ENCODE results near the gene VSNL1.
A peak's percentile ranks its signal among the peaks of the same experiment; 100 is the strongest.

Gene VSNL1

GRCh38 chr2:17540093-17540812, at the start of gene VSNL1:
VSNL1 (plus strand) TSS chr2:17540696; CDS start chr2:17592075, 51,379 bp downstream.
- Histone ChIP-seq H3K27ac (no peak within 1 kb of the TSS), H3K4me1 (no peaks in the 10 kb centered on the region), H3K27me3 (ENCODE audit: control insufficient read depth, insufficient read depth, low read length) (peaks cover 11% of the 10 kb centered on the region), H3K4me3 (ENCODE audit: low read depth, low read length) (peak within 1 kb of the TSS; percentile 48), H2AFZ (peak within 1 kb of the TSS; percentile 53), H3K9me3 (ENCODE audit: control insufficient read depth, low read length) (no peaks in the 10 kb centered on the region), H3K4me2 (ENCODE audit: low read length) (peak within 1 kb of the TSS; percentile 70), H3K9ac (no peak within 1 kb of the TSS), H3K36me3 (ENCODE audit: control insufficient read depth, insufficient read depth, low read length) (no peaks in the 10 kb centered on the region), H3K79me2 (no peaks in the 10 kb centered on the region)
- no peak for TF ChIP-seq CTCF (IDR thresholded peaks at IDR 0.05)

GRCh38 chr2:17495590-17495989, 44.9 kb upstream of the VSNL1 start:
- H3K36me3 ChIP-seq (ENCODE audit: control insufficient read depth, insufficient read depth, low read length) = no peaks in the 10 kb centered on the region
- H3K9ac ChIP-seq = no peak overlapping the region
- H3K4me3 ChIP-seq (ENCODE audit: low read depth, low read length) = no peak overlapping the region
- H3K4me2 ChIP-seq (ENCODE audit: low read length) = no peak overlapping the region
- H3K79me2 ChIP-seq = no peaks in the 10 kb centered on the region
- H2AFZ ChIP-seq = no peak overlapping the region
- no peaks in the 10 kb centered on the region for H3K27me3 ChIP-seq (ENCODE audit: control insufficient read depth, insufficient read depth, low read length)
- no peaks in the 10 kb centered on the region for H3K4me1 ChIP-seq
- no peak for TF ChIP-seq CTCF (IDR thresholded peaks at IDR 0.05)
- no peaks in the 10 kb centered on the region for H3K9me3 ChIP-seq (ENCODE audit: control insufficient read depth, low read length)
- H3K27ac ChIP-seq = no peak overlapping the region

DNA sequence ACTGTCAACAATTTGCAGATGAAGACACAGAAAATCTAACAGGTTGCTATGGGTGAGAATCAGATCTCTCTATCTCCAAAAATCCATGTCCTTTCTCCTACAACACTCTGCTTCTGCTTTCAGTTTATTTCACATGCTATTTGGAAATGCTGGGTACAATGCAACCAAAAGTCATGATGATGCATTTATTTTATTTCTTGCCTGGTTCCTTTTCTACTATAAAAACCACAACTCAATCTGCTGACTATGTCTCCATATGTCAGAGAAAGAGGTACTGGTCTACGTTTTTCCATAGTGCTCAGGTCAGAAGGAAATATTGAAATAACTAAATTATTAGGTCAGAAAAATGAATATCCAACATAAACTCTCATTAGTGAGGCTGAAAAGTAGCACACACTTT, 42.8 kb upstream of the VSNL1 start:
- peaks cover 3% of the 10 kb centered on the region for H3K27me3 ChIP-seq (ENCODE audit: control insufficient read depth, insufficient read depth, low read length)
- H3K9me3 ChIP-seq (ENCODE audit: control insufficient read depth, low read length) = no peaks in the 10 kb centered on the region
- no peaks in the 10 kb centered on the region for H3K79me2 ChIP-seq
- no peak overlapping the region for H3K4me2 ChIP-seq (ENCODE audit: low read length)
- no peak overlapping the region for H3K9ac ChIP-seq
- H3K4me1 ChIP-seq = no peaks in the 10 kb centered on the region
- no peak overlapping the region for H3K27ac ChIP-seq
- no peak overlapping the region for H2AFZ ChIP-seq
- TF ChIP-seq CTCF (IDR thresholded peaks at IDR 0.05) = no peak
- H3K4me3 ChIP-seq (ENCODE audit: low read depth, low read length) = no peak overlapping the region
- H3K36me3 ChIP-seq (ENCODE audit: control insufficient read depth, insufficient read depth, low read length) = no peaks in the 10 kb centered on the region

- no peak overlapping the region for H3K4me2 ChIP-seq (ENCODE audit: low read length)
- no peaks in the 10 kb centered on the region for H3K79me2 ChIP-seq
- TF ChIP-seq CTCF (IDR thresholded peaks at IDR 0.05) = no peak
Measured at GRCh38 chr2:17506736-17507616, 33.5 kb upstream of the VSNL1 start.

More at GRCh38 chr2:17506736-17507616, 33.5 kb upstream of the VSNL1 start:
- Histone ChIP-seq H3K4me1 (no peaks in the 10 kb centered on the region), H3K27ac (no peak overlapping the region), H3K36me3 (ENCODE audit: control insufficient read depth, insufficient read depth, low read length) (no peaks in the 10 kb centered on the region), H3K9me3 (ENCODE audit: control insufficient read depth, low read length) (no peaks in the 10 kb centered on the region), H2AFZ (no peak overlapping the region), H3K27me3 (ENCODE audit: control insufficient read depth, insufficient read depth, low read length) (peaks cover 3% of the 10 kb centered on the region), H3K4me3 (ENCODE audit: low read depth, low read length) (no peak overlapping the region), H3K9ac (no peak overlapping the region)
